K562 (cell line): ENCODE measurements around the gene TCF4. TPM values are rescaled to one million over a fixed set of nuclear protein-coding genes. Genes with fewer than 3 reads are reported as not detected.

Source experiments
- ATF1 ChIP-seq, 2 experiments: fragments of 450-650 bp in 1 of 2; IDR thresholded peaks; 2 replicates each; pipeline ENCODE4 v1.6.1; 2016; ENCODE audit warnings: missing compliant biosample characterization in 1 of 2, missing genetic modification characterization in 1 of 2
- ATF4 ChIP-seq: fragments of 450-650 bp; formaldehyde crosslinking; IDR thresholded peaks from 2 replicates; pipeline ENCODE4 v1.4.0; 2022; ENCODE audit warnings: mild to moderate bottlenecking, moderate library complexity
- BACH1 ChIP-seq: fragments of 200-800 bp; sonication (Bioruptor generic); IDR thresholded peaks from 2 replicates; pipeline ENCODE4 v1.6.1; 2016; ENCODE audit warnings: missing genetic modification characterization, missing compliant biosample characterization
- FOSL1 ChIP-seq: fragments of 200-800 bp; sonication (Bioruptor generic); conservative IDR thresholded peaks from 2 replicates; pipeline ENCODE4 v1.6.1; 2016; ENCODE audit warnings: missing genetic modification characterization, missing compliant biosample characterization
- FOXP4 ChIP-seq: sonication (generic); formaldehyde crosslinking; IDR thresholded peaks from 2 replicates; pipeline ENCODE4 v1.8.0; 2022; ENCODE audit warnings: mild to moderate bottlenecking, missing genetic modification reagents, borderline replicate concordance
- GTF3C2 ChIP-seq: IDR thresholded peaks from 3 replicates; pipeline ENCODE4 v1.6.1; 2011; ENCODE audit warnings: borderline replicate concordance, mild to moderate bottlenecking, moderate library complexity; ENCODE audit not compliant: insufficient read length; ENCODE audit errors: extremely low read depth
- HMG20A ChIP-seq: fragments of 450-650 bp; formaldehyde crosslinking; conservative IDR thresholded peaks from 2 replicates; pipeline ENCODE4 v1.4.0; 2020; ENCODE audit warnings: mild to moderate bottlenecking, mixed read lengths
- HSF4 ChIP-seq: fragments of 250-450 bp; sonication (Bioruptor Pico); IDR thresholded peaks from 2 replicates; pipeline ENCODE4 v2.1.2; 2022; ENCODE audit warnings: mild to moderate bottlenecking, moderate library complexity, borderline replicate concordance
- MAFG ChIP-seq: fragments of 450-650 bp; conservative IDR thresholded peaks from 2 replicates; pipeline ENCODE4 v1.6.1; 2016; ENCODE audit warnings: missing genetic modification characterization, missing compliant biosample characterization
- MEIS2 ChIP-seq: fragments of 450-650 bp; IDR thresholded peaks from 2 replicates; pipeline ENCODE4 v1.6.1; 2014; ENCODE audit warnings: mild to moderate bottlenecking; ENCODE audit not compliant: partially characterized antibody
- MYBL2 ChIP-seq, 2 experiments: fragments of 450-650 bp in 1 of 2; sonication (generic) in 1 of 2; formaldehyde crosslinking in 1 of 2; IDR thresholded peaks; 2 replicates each; pipeline versions ENCODE4 v1.6.1 to v1.8.1; 2017 to 2022; ENCODE audit warnings: borderline replicate concordance in 1 of 2, inconsistent platforms in 1 of 2, low read depth in 1 of 2, mild to moderate bottlenecking in 1 of 2, missing genetic modification reagents in 1 of 2, moderate library complexity in 1 of 2
- NR1H2 ChIP-seq: sonication (generic); formaldehyde crosslinking; IDR thresholded peaks from 2 replicates; pipeline ENCODE4 v1.4.0; 2020; ENCODE audit warnings: mild to moderate bottlenecking, missing genetic modification reagents
- PTBP1 ChIP-seq: fragments of 200-400 bp; formaldehyde crosslinking; IDR thresholded peaks from 2 replicates; pipeline ENCODE4 v1.6.1; 2017; ENCODE audit warnings: low read depth, low read length
- RCOR1 ChIP-seq, 2 experiments: IDR thresholded peaks; 2 replicates each; pipeline ENCODE4 v1.6.1; 2012; ENCODE audit warnings: low read depth in 2 of 2, low read length in 2 of 2, borderline replicate concordance in 1 of 2, improper control_type of control experiment in 1 of 2
- SMAD1 ChIP-seq: fragments of 150-350 bp; IDR thresholded peaks from 2 replicates; pipeline ENCODE4 v1.6.1; 2014; ENCODE audit warnings: low read length, low read depth; ENCODE audit not compliant: partially characterized antibody
- SMAD2 ChIP-seq: fragments of 150-350 bp; IDR thresholded peaks from 2 replicates; pipeline ENCODE4 v1.6.1; 2014; ENCODE audit warnings: low read depth, mild to moderate bottlenecking, low read length
- SNRNP70 ChIP-seq: fragments of 200-400 bp; formaldehyde crosslinking; optimal IDR thresholded peaks from 2 replicates; pipeline ENCODE3; 2017; ENCODE audit warnings: low read depth, low read length
- SRSF7 ChIP-seq: fragments of 200-400 bp; formaldehyde crosslinking; optimal IDR thresholded peaks from 2 replicates; pipeline ENCODE3; 2017; ENCODE audit warnings: mild to moderate bottlenecking, low read depth, low read length
- TAF1 ChIP-seq: IDR thresholded peaks from 2 replicates; pipeline ENCODE4 v1.6.1; 2011; ENCODE audit warnings: mild to moderate bottlenecking, low read length, moderate library complexity; ENCODE audit not compliant: insufficient read depth, control insufficient read depth, severe bottlenecking; ENCODE audit errors: extremely low read depth
- ZFP36 ChIP-seq: fragments of 150-350 bp; IDR thresholded peaks from 2 replicates; pipeline ENCODE4 v1.6.1; 2018; ENCODE audit warnings: low read length, low read depth; ENCODE audit not compliant: partially characterized antibody
- ZNF24 ChIP-seq: fragments of 450-650 bp; IDR thresholded peaks from 2 replicates; pipeline ENCODE4 v1.6.1; 2016
- ZNF384 ChIP-seq: IDR thresholded peaks from 2 replicates; pipeline ENCODE4 v1.6.1; 2012; ENCODE audit warnings: low read depth, low read length, improper control_type of control experiment
- ZNF589 ChIP-seq: fragments of 200-800 bp; sonication (Bioruptor generic); IDR thresholded peaks from 2 replicates; pipeline ENCODE4 v1.6.1; 2016; ENCODE audit warnings: low read depth, missing genetic modification characterization, missing compliant biosample characterization
- polyA plus RNA-seq, 8 experiments: library from polyadenylated mRNA; depleted of rRNA in 4 of 8; stranded (reverse) in 5 of 8; unstranded in 3 of 8; fragments of >200 nt; fragmentation: Nextera tagmentation in 2 of 8; fragmentation: Illumina TruSeq in 1 of 8; extraction: Ambion mirVana in 2 of 8; extraction: Trizol in 1 of 8; gene quantifications; 2 replicates each; pipeline versions ENCODE4 v1.2.1 to v1.2.3, GENCODE V29; 2011 to 2014; ENCODE audit warnings: inconsistent platforms in 1 of 8, missing spikeins in 1 of 8
- total RNA-seq, 7 experiments: library from RNA; depleted of rRNA in 6 of 7; stranded (reverse); fragments of >200 nt in 6 of 7; fragmentation: Illumina TruSeq in 2 of 7; extraction: Trizol in 2 of 7; gene quantifications; 2 replicates each; pipeline versions ENCODE4 v1.2.1 to v1.2.3, GENCODE V29; 2011 to 2021; ENCODE audit warnings: low replicate concordance in 1 of 7

TCF4 gene
- total and polyA plus RNA-seq, 9 of the 15 experiments (the other 6 are each of a cell fraction or from before 2014, with no cell fraction given): 4.8 to 24.7 (median 15.2) TPM

GRCh38 chr18:55549474-55550104, 38.4 kb downstream of the TCF4 start (continued):
- TF ChIP-seq TAF1: no peak
- peak; percentile 70; the same call in 1 of the 2 replicates for TF ChIP-seq ZNF384
- no peak for TF ChIP-seq PTBP1
- TF ChIP-seq ZFP36: no peak
- no peak for TF ChIP-seq HMG20A (CRISPR knock-in tag)
- peak; percentile 78 for TF ChIP-seq MEIS2
- no peak for TF ChIP-seq FOXP4 (CRISPR knock-in tag)
- no peak for TF ChIP-seq ATF1 (CRISPR knock-in tag; IDR thresholded peaks at IDR 0.05)
- TF ChIP-seq ATF1 (tag; IDR thresholded peaks at IDR 0.05): no peak
- TF ChIP-seq ZNF24: no peak
- TF ChIP-seq SMAD1: no peak
- no peak for TF ChIP-seq SNRNP70
- no peak for TF ChIP-seq ZNF589 (CRISPR knock-in tag)
- TF ChIP-seq HSF4: no peak
- TF ChIP-seq BACH1 (tag): no peak
- no peak for TF ChIP-seq GTF3C2
- TF ChIP-seq SRSF7: no peak
- TF ChIP-seq FOSL1 (tag): peak; percentile 55
- no peak for TF ChIP-seq MYBL2 (IDR thresholded peaks at IDR 0.05; ENCODE audit: low read depth)
- no peak for TF ChIP-seq MYBL2 (CRISPR knock-in tag; IDR thresholded peaks at IDR 0.05; ENCODE audit: borderline replicate concordance)
- TF ChIP-seq RCOR1 (IDR thresholded peaks at IDR 0.05; ENCODE audit: borderline replicate concordance in 1 of 2, low read depth in 2 of 2, low read length in 2 of 2): peak in 1 of 2 experiments; percentile 7; a peak in 1 of 4 replicates
- no peak for TF ChIP-seq MAFG (tag)
- no peak for TF ChIP-seq ATF4 (CRISPR knock-in tag)
- no peak for TF ChIP-seq SMAD2
- no peak for TF ChIP-seq NR1H2 (CRISPR knock-in tag)
